Middle frontal gyrus (tissue), 1 donor: ENCODE data around the gene KDM8.
"Not testable (repeated sequence)": the region's sequence is repeated elsewhere in the genome, so short reads cannot be mapped to it uniquely, and the experiment has no call there.

Experiments
- DNase-seq: peaks from one replicate; pipeline ENCODE4 v3.0.0-alpha.2; 2015; ENCODE audit warnings: low spot score; ENCODE audit errors: extremely low spot score

Gene KDM8

DNA sequence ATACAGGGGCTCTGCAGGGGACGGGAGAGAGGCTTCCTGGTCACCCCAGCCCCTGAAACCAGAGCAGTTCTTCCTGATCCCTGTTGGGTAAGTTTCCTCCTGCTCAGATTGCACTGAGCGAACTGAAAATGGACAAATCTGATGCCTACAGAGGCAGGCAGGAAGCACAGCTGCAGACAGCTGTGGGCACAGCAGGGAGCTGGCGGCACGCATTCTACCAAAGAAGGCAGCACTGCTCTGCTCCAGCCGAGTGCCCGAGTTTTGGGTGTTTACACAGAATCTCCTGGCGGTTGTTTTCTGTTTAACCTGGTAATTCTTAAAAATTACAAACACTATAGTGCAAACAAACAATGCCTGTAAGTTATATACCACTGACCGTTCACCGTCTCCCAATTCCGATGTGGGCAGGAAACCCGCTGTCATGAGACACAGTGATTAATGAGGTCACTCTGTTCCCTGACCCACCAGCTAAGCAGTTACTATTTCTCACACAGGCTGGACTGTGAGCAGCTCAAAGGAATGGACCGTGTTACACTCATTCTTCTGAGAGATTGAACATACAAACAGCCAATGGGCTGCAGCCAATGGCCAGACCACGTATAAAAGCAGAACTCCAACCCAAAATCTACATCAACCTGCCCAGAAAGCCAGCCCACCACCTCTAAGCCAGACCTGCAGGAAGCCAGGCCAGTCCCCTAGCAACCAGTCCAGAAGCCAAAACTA lies 39.7 kb downstream of the KDM8 start:
- no peak for DNase-seq

DNA sequence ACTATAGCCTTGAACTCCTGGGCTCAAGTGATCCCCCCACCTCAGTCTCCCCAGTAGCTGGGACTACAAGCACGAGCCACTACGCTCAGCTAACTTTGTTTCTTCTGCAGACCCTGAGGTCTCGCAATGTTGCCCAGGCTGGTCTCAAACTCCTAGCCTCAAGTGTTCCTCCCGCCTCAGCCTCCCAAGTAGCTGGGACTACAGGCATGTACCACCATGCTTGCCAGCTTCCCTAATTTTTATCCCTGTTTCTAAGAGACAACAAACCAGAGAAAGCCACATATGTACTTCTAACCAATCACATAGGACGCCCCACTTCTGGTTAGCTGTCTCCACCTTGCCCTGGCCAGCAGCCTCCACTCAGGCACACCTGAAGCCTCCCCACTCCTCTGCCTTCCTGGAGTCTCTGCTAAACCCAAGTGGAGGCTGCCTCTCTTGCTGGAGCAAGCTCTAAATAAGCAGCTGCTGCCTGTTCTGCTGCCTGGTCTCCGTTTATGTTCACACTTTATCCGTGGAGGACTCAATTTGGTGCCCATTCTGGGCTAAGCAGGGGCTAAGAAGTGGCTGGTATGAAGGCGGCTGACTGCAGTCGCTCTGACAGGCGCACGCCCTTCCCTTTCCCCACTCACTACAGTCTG lies 40.5 kb downstream of the KDM8 start:
- no peak for DNase-seq

- DNase-seq = no peak
Observed at GRCh38 chr16:27244363-27244755, 41.0 kb downstream of the KDM8 start.

GRCh38 chr16:27245276-27246172 lies 42.2 kb downstream of the KDM8 start:
- DNase-seq = no peak

DNA sequence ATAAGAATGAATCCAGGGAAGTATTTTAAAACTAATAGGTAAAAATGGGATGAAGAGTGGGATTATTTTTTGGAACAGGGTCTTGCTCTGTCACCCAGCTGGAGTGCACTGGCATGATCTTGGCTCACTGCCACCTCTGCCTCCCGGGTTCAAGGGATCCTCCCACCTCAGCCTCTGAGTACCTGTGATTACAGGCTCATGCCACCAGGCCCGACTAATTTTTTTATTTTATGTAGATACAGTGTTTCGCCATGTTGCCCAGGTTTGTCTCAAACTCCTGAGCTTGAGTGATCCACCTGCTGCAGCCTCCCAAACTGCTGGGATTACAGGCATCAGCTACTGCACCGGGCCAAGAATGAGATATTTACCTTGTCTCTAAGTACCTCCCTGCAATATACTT lies 43.1 kb downstream of the KDM8 start:
- DNase-seq = no peak

DNA sequence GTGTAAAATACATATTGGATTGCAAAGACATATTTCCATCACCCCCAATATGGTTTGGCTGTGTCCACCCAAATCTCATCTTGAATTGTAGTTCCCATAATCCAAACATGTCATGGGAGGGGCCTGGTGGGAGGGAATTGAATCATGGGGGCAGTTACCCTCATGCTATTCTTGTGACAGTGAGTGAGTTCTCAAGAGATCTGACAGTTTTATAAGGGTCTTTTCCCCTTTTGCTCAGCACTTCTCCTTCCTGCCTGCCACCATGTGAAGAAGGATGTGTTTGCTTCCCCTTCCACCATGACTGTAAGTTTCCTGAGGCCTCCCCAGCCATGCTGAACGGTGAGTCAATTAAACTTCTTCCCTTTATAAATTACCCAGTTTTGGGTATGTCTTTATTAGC lies 43.8 kb downstream of the KDM8 start:
- not testable (repeated sequence) for DNase-seq

- DNase-seq = no peak
Observed at GRCh38 chr16:27248036-27248435, 44.7 kb downstream of the KDM8 start.

- DNase-seq = not testable (repeated sequence)
Observed at GRCh38 chr16:27248886-27249285, 45.6 kb downstream of the KDM8 start.

GRCh38 chr16:27251541-27252205 lies 48.3 kb downstream of the KDM8 start:
- DNase-seq = no peak

GRCh38 chr16:27252206-27252585 lies 48.9 kb downstream of the KDM8 start:
- no peak for DNase-seq

DNA sequence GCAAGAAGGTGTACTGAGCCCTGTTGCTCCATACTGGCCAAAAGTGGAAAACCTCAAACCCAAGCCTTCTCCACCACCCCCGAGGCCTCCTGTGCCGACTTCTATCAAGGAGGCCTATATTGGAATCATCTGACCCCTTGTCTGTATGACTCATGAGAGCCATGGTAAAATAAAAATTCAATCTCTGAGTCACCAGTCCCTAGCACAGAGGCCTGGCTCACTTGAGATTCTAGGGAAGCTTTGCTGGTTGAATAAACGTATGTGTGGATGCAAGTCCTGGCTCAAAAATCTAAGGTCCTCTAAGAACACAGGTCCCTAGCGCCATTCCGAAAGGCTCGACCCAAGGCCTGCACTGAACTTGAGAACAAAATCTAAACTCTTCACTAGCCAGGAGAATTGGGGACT lies 50.2 kb downstream of the KDM8 start:
- no peak for DNase-seq

DNA sequence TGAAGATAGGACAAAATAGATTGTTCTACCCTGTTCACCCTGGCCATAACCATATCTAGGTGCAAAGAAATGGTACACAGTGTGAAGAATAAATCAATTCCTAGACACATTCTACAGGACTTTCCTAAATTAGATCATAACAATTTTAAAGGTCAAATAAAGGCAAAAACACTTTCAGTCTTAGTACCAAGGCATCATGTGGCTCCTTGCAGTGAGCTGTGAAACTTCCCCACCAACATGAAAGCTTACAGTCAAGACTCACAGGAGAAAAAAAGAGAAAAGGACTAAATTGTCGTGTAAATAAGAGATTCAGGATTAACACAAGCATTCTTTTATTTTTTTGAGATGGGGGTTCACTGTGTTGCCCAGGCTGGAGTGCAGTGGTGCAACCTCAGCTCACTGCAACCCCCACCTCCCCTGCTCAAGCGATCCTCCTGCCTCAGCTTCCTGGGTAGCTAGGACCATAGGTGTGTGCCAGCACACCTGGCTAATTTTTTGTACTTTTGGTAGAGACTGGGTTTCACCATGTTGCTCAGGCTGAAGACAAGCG lies 51.0 kb downstream of the KDM8 start:
- no peak for DNase-seq

GRCh38 chr16:27256861-27257260 lies 53.5 kb downstream of the KDM8 start:
- DNase-seq = no peak

DNA sequence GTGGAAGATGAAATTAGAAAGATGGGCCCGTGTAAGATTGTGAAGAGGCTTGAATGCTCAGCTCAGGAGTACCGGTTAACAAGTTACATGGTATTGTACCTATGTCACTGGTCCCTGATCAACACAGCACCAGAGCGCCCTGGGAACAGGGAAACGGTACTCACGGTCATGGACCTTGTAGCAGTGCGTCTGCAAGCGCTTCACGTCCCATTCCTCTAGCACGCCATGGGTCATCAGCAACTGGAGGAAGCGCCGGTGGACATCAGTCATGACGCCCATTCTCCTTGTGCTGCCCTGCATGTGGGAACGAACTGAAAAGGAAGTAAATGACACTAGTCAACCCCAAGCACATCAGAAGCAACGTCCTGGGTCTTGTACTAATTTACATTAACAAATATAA lies 53.9 kb downstream of the KDM8 start:
- no peak for DNase-seq

GRCh38 chr16:27258241-27258734 lies 55.0 kb downstream of the KDM8 start:
- DNase-seq = no peak

DNA sequence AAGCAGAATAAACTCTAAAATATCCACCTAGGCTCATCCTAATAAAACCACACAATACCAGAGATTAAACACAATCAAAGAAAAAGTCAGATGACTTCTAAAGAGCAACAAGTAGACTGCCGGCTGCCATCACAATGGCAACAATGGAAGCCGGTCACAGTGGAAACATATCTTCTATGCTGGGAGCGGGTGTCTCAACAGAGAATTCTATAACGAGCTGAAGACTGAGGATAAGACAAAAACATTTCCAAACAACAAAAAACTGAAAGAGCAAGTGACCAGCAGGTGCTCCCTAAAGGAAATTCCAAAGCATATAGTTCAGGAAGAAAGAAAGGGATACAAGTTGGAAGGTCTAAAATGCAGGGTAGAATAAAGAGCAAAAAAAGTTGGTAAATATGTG lies 56.4 kb downstream of the KDM8 start:
- no peak for DNase-seq

GRCh38 chr16:27262904-27263423 lies 59.6 kb downstream of the KDM8 start:
- not testable (repeated sequence) for DNase-seq

DNA sequence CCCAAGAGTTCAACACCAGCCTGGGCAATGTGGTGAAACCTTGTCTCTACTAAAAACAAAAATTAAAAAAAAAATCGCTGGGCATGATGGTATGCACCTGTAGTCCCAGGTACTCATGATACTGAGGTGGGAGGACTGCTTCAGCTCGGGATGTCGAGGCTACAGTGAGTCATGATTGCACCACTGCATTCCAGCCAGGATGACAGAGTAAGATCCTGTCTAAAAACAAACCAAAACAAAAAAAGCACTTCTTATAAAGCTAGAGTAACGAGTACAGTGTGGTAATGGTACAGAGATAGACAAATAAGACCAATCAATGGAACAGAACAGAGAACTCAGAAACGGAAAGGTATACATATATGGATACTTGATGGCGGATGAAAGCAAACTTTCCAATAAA lies 60.8 kb downstream of the KDM8 start:
- DNase-seq = no peak

DNA sequence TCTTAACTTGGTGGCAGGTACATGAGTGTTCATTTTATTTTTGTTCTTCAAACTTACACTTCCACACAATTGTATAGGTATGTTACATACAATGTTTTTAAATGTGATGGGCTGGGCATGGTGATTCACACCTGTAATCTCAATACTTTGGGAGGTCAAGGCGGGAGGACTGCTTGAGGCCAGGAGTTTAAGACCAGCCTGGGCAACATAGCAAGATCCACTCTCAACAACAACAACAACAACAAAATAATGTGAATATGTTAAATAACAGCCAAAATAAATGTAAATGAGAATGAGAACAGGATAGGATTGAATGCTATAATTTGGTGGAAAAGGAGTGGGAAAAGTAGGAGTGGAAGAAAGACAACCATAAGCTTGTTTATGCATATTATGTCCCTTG lies 62.7 kb downstream of the KDM8 start:
- DNase-seq = no peak

- DNase-seq = no peak
Observed at GRCh38 chr16:27267037-27267677, 63.8 kb downstream of the KDM8 start.
